Measurements from ENCODE around the gene IL12B.

DNA sequence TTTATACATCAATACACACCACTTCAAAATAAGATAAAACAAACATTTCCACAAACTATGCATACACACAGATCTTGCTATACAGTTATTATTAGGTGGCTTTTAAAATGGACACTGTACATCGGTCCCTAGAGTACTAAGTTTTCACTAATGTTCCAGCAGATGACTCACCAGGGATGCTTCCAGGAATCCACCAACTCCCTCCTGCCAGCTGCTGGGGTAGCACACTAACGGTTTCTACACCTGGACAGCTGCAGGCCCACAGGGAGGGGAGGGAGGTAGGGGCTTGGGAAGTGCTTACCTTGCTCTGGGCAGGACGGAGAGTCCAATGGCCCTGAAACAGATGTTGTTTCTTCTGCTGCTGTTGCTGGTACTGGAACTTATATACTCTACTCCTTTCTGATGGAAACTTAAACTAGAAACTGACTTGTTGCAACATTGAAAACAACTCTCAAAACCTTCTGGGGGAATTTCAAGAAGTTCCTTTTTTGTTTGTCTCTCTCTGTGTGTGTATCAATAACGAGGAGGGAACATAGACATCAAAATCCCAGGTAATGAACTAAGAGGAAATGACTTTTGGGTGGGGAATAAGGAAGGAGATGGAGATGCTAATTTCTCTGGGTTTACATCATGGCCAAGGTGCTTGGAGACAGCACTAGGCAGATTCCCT lies at the start of gene IL12B:
- TF ChIP-seq, protein P1, sequence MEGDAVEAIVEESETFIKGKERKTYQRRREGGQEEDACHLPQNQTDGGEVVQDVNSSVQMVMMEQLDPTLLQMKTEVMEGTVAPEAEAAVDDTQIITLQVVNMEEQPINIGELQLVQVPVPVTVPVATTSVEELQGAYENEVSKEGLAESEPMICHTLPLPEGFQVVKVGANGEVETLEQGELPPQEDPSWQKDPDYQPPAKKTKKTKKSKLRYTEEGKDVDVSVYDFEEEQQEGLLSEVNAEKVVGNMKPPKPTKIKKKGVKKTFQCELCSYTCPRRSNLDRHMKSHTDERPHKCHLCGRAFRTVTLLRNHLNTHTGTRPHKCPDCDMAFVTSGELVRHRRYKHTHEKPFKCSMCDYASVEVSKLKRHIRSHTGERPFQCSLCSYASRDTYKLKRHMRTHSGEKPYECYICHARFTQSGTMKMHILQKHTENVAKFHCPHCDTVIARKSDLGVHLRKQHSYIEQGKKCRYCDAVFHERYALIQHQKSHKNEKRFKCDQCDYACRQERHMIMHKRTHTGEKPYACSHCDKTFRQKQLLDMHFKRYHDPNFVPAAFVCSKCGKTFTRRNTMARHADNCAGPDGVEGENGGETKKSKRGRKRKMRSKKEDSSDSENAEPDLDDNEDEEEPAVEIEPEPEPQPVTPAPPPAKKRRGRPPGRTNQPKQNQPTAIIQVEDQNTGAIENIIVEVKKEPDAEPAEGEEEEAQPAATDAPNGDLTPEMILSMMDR (IDR thresholded peaks at IDR 0.05; ENCODE audit: low read depth, low read length, poor library complexity, severe bottlenecking), result no peak
- TF ChIP-seq EZH2phosphoT487 (IDR thresholded peaks at IDR 0.05; ENCODE audit: borderline replicate concordance, low read length), result no peak

Data from DOHH2 (cell line).